H9 (cell line): ENCODE results near the gene USP53. TPM values are rescaled to one million over a fixed set of nuclear protein-coding genes. Genes with fewer than 3 reads are reported as not detected.

Experiments
- DNase-seq: peaks from one replicate; pipeline ENCODE4 v3.0.0-alpha.2; 2017
- H2AFZ ChIP-seq: one replicate; pipeline ENCODE4 v1.6.1; 2013; ENCODE audit warnings: mild to moderate bottlenecking, low read length, control low read depth, moderate library complexity
- H2AK5ac ChIP-seq: 2 replicates; pipeline ENCODE4 v1.6.1; 2013; ENCODE audit warnings: low read length, control low read depth, mixed read lengths; ENCODE audit not compliant: insufficient read length
- H2BK120ac ChIP-seq: one replicate; pipeline ENCODE4 v1.6.1; 2013; ENCODE audit warnings: low read depth, mild to moderate bottlenecking, low read length, control low read depth, inconsistent platforms; ENCODE audit not compliant: poor library complexity, severe bottlenecking
- H2BK12ac ChIP-seq: 2 replicates; pipeline ENCODE4 v1.6.1; 2013; ENCODE audit warnings: low read length, control low read depth, mixed read lengths, low read depth; ENCODE audit not compliant: insufficient read length
- H2BK15ac ChIP-seq: 2 replicates; pipeline ENCODE4 v1.6.1; 2013; ENCODE audit warnings: low read depth, low read length, control low read depth
- H2BK20ac ChIP-seq: one replicate; pipeline ENCODE4 v1.6.1; 2013; ENCODE audit warnings: low read depth, mild to moderate bottlenecking, low read length, control low read depth, inconsistent platforms; ENCODE audit not compliant: poor library complexity, severe bottlenecking
- H2BK5ac ChIP-seq: 2 replicates; pipeline ENCODE4 v1.6.1; 2013; ENCODE audit warnings: low read length, control low read depth, mixed read lengths; ENCODE audit not compliant: insufficient read length
- H3K14ac ChIP-seq: 2 replicates; pipeline ENCODE4 v1.6.1; 2013; ENCODE audit warnings: low read length, control low read depth; ENCODE audit not compliant: insufficient read depth
- H3K18ac ChIP-seq: 2 replicates; pipeline ENCODE4 v1.6.1; 2013; ENCODE audit warnings: low read depth, mild to moderate bottlenecking, mixed read lengths, low read length, control low read depth; ENCODE audit not compliant: insufficient read length
- H3K23ac ChIP-seq: 2 replicates; pipeline ENCODE4 v1.6.1; 2013; ENCODE audit warnings: low read length, control low read depth, mixed read lengths, low read depth; ENCODE audit not compliant: insufficient read length
- H3K23me2 ChIP-seq: 2 replicates; pipeline ENCODE4 v1.6.1; 2013; ENCODE audit warnings: low read depth, mild to moderate bottlenecking, mixed read lengths, low read length, control low read depth; ENCODE audit not compliant: insufficient read length, poor library complexity, severe bottlenecking
- H3K27ac ChIP-seq: 2 replicates; pipeline ENCODE4 v1.5.1; 2013; ENCODE audit warnings: low read length, control low read depth, mixed read lengths, low read depth; ENCODE audit not compliant: insufficient read length
- H3K27me3 ChIP-seq: 2 replicates; pipeline ENCODE4 v1.6.1; 2013; ENCODE audit warnings: low read length, control low read depth, inconsistent platforms; ENCODE audit not compliant: insufficient read depth
- H3K4ac ChIP-seq: 2 replicates; pipeline ENCODE4 v1.6.1; 2013; ENCODE audit warnings: low read depth, mild to moderate bottlenecking, control low read depth, inconsistent platforms, low read length, moderate library complexity
- H3K4me1 ChIP-seq: 2 replicates; pipeline ENCODE4 v1.6.1; 2013; ENCODE audit warnings: low read length, control low read depth, inconsistent platforms; ENCODE audit not compliant: insufficient read depth
- H3K4me2 ChIP-seq: 2 replicates; pipeline ENCODE4 v1.6.1; 2013; ENCODE audit warnings: low read length, control low read depth, mixed read lengths; ENCODE audit not compliant: insufficient read length, insufficient read depth
- H3K56ac ChIP-seq: 2 replicates; pipeline ENCODE4 v1.6.1; 2013; ENCODE audit warnings: low read depth, mild to moderate bottlenecking, mixed read lengths, low read length, control low read depth; ENCODE audit not compliant: insufficient read length
- H3K79me1 ChIP-seq: 2 replicates; pipeline ENCODE4 v1.6.1; 2013; ENCODE audit warnings: low read depth, mild to moderate bottlenecking, moderate library complexity, low read length, control low read depth, inconsistent platforms; ENCODE audit not compliant: insufficient read depth, poor library complexity, severe bottlenecking
- H3K79me2 ChIP-seq: 2 replicates; pipeline ENCODE4 v1.6.1; 2013; ENCODE audit warnings: low read length, control low read depth, inconsistent platforms; ENCODE audit not compliant: insufficient read depth
- H3K9ac ChIP-seq: 2 replicates; pipeline ENCODE4 v1.6.1; 2013; ENCODE audit warnings: low read length, control low read depth, mixed read lengths; ENCODE audit not compliant: insufficient read length; ENCODE audit errors: extremely low read depth
- H3K9me3 ChIP-seq: one replicate; pipeline ENCODE4 v1.6.1; 2013; ENCODE audit warnings: low read depth, low read length, inconsistent platforms; ENCODE audit not compliant: control insufficient read depth
- H3T11ph ChIP-seq: one replicate; pipeline ENCODE4 v1.6.1; 2013; ENCODE audit warnings: mild to moderate bottlenecking, low read length, control low read depth, inconsistent platforms
- H4K20me1 ChIP-seq: one replicate; pipeline ENCODE4 v1.6.1; 2013; ENCODE audit not compliant: control insufficient read depth, insufficient read length, insufficient read depth
- H4K5ac ChIP-seq: 2 replicates; pipeline ENCODE4 v1.6.1; 2013; ENCODE audit warnings: low read depth, mild to moderate bottlenecking, mixed read lengths, low read length, control low read depth; ENCODE audit not compliant: insufficient read length
- H4K8ac ChIP-seq: replicated peaks from 2 replicates; pipeline ENCODE4 v1.6.1; 2013; ENCODE audit warnings: low read length, control low read depth, mixed read lengths, low read depth; ENCODE audit not compliant: insufficient read length
- H4K91ac ChIP-seq: 2 replicates; pipeline ENCODE4 v1.6.1; 2013; ENCODE audit warnings: low read depth, mild to moderate bottlenecking, moderate library complexity, mixed read lengths, low read length, control low read depth; ENCODE audit not compliant: insufficient read length
- H3K27ac Mint-ChIP-seq, 3 experiments: 2 replicates in 2 of 3; 3 replicates in 1 of 3; pipeline ENCODE4 v1.8.0; 2020 to 2021; ENCODE audit warnings: mixed read lengths in 3 of 3, mild to moderate bottlenecking in 1 of 3, moderate library complexity in 1 of 3
- H3K27me3 Mint-ChIP-seq: 2 replicates; pipeline ENCODE4 v1.8.0; 2021; ENCODE audit warnings: low read depth, mild to moderate bottlenecking, moderate library complexity, mixed read lengths
- H3K36me3 Mint-ChIP-seq, 3 experiments: 2 replicates in 2 of 3; 3 replicates in 1 of 3; pipeline ENCODE4 v1.8.0; 2020 to 2021; ENCODE audit warnings: low read depth in 3 of 3, mixed read lengths in 3 of 3; ENCODE audit not compliant: insufficient read depth in 1 of 3
- H3K4me1 Mint-ChIP-seq, 2 experiments: 2 replicates each; pipeline ENCODE4 v1.8.0; 2020; ENCODE audit warnings: mixed read lengths in 2 of 2
- H3K4me3 Mint-ChIP-seq, 2 experiments: 2 replicates in 1 of 2; 3 replicates in 1 of 2; pipeline ENCODE4 v1.8.0; 2020 to 2021; ENCODE audit warnings: mild to moderate bottlenecking in 2 of 2, mixed read lengths in 2 of 2, moderate library complexity in 1 of 2
- H3K9me3 Mint-ChIP-seq, 2 experiments: 2 replicates in 1 of 2; 3 replicates in 1 of 2; pipeline ENCODE4 v1.8.0; 2020; ENCODE audit warnings: mild to moderate bottlenecking in 2 of 2, mixed read lengths in 2 of 2, moderate library complexity in 1 of 2
- CTCF ChIP-seq: fragments of 200-600 bp; sonication (generic); conservative IDR thresholded peaks from 3 replicates; pipeline ENCODE4 v1.8.0; 2021; ENCODE audit warnings: antibody characterized with exemption, mild to moderate bottlenecking
- total RNA-seq: library from RNA; stranded (reverse); gene quantifications from 2 replicates; pipeline ENCODE4 v1.2.1, GENCODE V29; 2021

The USP53 gene
- total RNA-seq, 1 experiment from 2014 or later = 18.4 TPM

GRCh38 chr4:119244832-119245231, 32.3 kb downstream of the USP53 start:
- no peak overlapping the region for H4K8ac ChIP-seq
- peaks cover 2 to 29% (median 10%) of the 10 kb centered on the region in 3 experiments; a peak in 3 of 7 replicates for H3K36me3 Mint-ChIP-seq
- no peak overlapping the region for H2AFZ ChIP-seq
- H2BK15ac ChIP-seq = no peak overlapping the region
- H3K9ac ChIP-seq = no peak overlapping the region
- H3K27me3 Mint-ChIP-seq = no peaks in the 10 kb centered on the region
- no peak overlapping the region for H2AK5ac ChIP-seq
- no peaks in the 10 kb centered on the region for H3K79me1 ChIP-seq
- no peak overlapping the region for H4K5ac ChIP-seq
- no peak overlapping the region for H2BK120ac ChIP-seq
- no peak overlapping the region; a peak in 1 of 5 replicates for H3K4me3 Mint-ChIP-seq
- H3K79me2 ChIP-seq = no peaks in the 10 kb centered on the region
- no peak overlapping the region for H2BK5ac ChIP-seq
- no peak overlapping the region for H3K4me2 ChIP-seq
- no peak overlapping the region for H3K18ac ChIP-seq
- no peak overlapping the region for H3T11ph ChIP-seq
- peaks cover 25 to 33% of the 10 kb centered on the region in 2 experiments for H3K4me1 Mint-ChIP-seq
- H3K23me2 ChIP-seq = no peaks in the 10 kb centered on the region
- no peak overlapping the region for H3K27ac ChIP-seq
- H2BK12ac ChIP-seq = no peak overlapping the region
- H3K14ac ChIP-seq = no peak overlapping the region
- no peak for DNase-seq
- H3K4ac ChIP-seq = no peak overlapping the region
- no peaks in the 10 kb centered on the region for H3K9me3 Mint-ChIP-seq
- no peak overlapping the region for H3K23ac ChIP-seq
- no peak overlapping the region for H3K56ac ChIP-seq
- H3K9me3 ChIP-seq = no peaks in the 10 kb centered on the region
- 0 out of 7 replicates have a peak overlapping the region, but pooled peaks of 1 of the 3 experiments have one; percentile 8 for H3K27ac Mint-ChIP-seq
- H3K4me1 ChIP-seq = peaks cover 2% of the 10 kb centered on the region; the same call in 1 of the 2 replicates
- H4K91ac ChIP-seq = no peak overlapping the region
- H2BK20ac ChIP-seq = no peak overlapping the region
- H3K27me3 ChIP-seq = no peaks in the 10 kb centered on the region
- no peaks in the 10 kb centered on the region for H4K20me1 ChIP-seq
- no peak for TF ChIP-seq CTCF
